SKM-1 (cell line): ENCODE measurements around the gene SLAIN1.
"Not testable (repeated sequence)": the region's sequence is repeated elsewhere in the genome, so short reads cannot be mapped to it uniquely, and the experiment has no call there.

Experiments
- DNase-seq: peaks from one replicate; lab custom pipeline; 2025; ENCODE audit not compliant: unreplicated experiment; lab: John Stamatoyannopoulos, UW

SLAIN1 gene

DNA sequence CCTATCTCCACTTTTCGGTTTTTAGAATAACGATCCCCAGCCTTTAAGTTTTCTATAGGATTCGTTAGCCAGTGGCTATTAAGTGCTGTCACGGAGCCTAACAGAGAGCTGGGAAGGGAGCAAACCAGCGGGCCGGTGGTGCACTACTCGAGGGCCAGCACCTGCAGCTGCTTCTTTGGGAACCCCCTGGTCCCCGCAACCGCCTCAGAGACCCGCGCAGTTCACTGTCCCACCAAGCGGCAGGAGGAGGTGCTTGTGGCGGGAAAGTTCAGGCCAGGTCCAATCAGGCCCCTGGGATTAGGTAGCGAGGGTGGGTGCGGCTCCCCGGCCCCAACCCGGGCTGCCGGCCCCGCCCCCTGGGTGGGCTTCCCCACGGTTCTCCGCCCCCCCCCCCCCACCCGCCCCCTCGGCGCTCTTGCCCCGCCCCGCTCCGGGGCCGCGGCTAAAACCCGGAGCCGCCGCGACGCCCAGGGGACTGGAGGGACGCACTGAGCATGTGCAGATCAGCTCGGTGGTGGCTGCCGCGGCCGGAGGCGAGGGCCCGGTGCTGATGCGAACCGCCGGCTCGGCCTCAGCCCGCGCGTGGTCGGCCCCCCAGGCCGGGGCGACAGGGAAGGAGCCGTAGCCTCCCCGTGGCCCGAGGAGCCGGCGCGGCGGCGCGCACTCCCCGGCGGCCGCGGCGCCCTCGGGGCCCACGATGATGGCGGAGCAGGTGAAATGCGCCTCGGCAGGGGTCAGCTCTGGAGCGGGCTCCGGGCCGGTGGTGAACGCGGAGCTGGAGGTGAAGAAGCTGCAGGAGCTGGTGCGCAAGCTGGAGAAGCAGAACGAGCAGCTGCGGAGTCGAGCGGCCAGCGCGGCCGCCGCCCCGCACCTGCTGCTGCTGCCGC is at the start of gene SLAIN1:
Gene SLAIN1, plus strand, starts transcription at position 471 of the 887 bp plus-strand sequence. Its CDS starts 227 bp downstream, at position 698.
- peak; percentile 70 for DNase-seq

DNA sequence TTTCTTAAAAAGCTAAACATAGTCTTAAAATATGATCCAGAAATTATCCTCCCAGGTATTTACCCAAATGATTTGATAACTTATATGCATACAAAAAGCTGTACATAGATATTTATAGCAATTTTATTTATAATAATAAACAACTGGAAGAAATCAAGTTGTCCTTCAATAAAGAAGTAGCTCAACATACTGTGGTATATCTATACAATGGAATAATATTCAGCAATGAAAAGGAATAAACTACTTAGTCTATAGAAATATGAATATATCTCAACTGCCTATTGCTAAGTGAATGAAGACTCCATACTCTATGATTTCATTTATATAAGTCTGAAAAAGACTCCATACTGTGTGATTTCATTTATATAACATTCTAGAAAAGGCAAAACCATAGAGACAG is 47.1 kb upstream of the SLAIN1 start:
- DNase-seq: no peak

DNA sequence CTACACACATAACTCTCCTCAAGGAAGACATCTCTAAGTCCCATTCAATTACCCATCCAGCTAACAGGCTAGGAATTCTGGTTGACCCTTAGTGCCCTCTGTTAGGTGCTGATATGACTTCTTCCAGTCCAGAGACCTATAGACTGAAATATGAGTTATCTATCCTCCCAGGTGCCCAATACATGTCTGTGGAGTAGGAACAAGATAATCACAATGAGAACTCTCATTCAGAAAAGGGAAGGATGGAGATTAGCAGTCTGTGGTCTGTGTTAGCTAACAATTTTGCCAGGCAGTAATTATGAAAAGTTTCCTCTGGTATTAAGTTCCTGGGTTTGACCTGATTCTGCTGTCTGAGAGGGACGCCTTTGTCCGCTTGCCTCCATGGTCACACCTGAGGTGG is 44.2 kb upstream of the SLAIN1 start:
- DNase-seq: peak; percentile 27

DNA sequence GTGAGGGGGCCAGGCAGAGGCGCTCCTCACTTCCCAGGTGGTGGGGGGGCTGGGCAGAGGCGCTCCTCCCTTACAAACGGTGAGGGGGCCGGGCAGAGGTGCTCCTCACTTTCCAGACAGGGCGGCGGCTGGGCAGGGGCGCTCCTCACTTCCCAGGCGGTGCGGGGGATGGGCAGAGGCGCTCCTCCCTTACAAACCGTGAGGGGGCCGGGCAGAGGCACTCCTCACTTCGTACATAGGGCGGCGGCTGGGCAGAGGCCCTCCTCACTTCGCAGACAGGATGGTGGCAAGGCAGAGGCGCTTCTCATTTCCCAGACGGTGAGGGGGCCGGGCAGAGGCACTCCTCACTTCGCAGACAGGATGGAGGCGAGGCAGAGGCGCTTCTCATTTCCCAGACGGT is 37.5 kb upstream of the SLAIN1 start:
- DNase-seq: not testable (repeated sequence)

DNA sequence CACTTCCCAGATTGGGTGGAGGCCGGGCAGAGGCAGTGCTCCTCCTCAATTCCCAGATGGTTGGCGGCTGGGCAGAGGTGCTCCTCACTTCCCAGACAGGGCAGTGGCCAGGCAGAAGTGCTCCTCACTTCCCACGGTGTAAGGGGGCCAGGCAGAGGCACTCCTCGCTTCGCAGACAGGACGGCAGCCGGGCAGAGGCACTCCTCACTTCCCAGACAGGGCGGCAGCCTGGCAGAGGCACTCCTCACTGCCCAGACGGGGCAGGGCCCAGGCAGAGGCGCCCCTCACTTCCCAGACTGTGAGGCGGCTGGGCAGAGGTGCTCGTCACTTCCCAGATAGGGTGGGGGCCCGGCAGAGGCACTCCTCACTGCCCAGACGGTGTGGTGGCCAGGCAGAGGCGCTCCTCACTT is 36.6 kb upstream of the SLAIN1 start:
- no peak for DNase-seq

DNA sequence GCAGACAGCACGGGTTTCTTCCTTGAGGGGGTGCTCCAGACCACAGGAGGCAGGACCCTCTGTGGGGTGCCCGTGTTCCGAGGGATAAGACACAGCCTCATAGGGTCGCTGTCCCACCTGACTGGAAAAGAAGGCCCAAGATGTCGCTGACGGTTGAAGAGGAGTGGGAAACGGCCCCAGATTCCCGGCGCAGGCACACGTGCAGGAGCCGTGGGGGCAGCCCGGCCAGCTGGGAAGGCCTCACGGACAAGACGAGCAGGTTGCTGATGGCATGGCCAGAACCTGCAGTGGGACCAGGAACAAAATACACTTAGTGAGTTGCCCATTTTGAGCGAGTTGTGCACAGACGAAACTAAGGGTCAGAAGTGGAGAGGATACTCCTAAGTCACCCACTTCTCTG is 35.2 kb upstream of the SLAIN1 start:
- not testable (repeated sequence) for DNase-seq

DNA sequence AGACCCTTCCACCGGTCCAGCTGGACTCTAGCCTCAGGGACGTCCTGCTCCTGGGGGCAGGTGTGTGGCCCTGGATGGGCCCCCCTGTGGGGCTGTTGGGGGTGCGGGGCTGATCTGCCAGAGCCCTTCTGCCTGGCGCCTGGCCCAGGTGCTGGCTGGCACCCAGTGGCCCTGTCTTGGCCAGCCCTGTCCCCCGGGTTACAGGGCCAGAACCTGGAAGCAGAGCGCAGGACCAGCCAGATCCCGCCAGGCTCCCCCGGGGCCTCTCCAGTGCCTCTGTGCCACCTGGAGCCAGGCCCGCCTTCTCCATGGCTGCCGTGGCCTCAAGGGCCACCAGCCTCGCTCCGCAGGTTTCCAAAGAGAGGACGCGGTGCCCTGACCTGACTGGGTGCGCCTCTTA is 34.7 kb upstream of the SLAIN1 start:
- not testable (repeated sequence) for DNase-seq

DNA sequence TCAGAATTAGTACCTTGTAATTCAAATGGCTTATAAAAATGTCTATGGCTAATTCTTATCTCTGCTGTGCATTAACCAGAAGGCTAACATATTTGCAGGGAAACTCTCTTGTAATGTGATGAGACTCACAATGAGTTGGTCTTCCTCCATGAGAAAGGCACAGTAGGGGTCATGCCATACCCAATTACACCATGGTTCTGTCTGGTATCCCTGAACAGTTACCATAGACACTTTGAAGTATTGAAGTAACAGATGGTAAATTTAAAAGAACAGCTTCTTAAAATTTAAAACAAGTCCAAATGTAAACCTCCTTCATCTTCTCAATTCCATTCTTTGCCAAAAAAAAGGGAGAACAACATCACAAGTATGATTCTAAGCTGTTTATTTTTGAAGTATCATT is 22.6 kb upstream of the SLAIN1 start:
- DNase-seq: no peak

DNA sequence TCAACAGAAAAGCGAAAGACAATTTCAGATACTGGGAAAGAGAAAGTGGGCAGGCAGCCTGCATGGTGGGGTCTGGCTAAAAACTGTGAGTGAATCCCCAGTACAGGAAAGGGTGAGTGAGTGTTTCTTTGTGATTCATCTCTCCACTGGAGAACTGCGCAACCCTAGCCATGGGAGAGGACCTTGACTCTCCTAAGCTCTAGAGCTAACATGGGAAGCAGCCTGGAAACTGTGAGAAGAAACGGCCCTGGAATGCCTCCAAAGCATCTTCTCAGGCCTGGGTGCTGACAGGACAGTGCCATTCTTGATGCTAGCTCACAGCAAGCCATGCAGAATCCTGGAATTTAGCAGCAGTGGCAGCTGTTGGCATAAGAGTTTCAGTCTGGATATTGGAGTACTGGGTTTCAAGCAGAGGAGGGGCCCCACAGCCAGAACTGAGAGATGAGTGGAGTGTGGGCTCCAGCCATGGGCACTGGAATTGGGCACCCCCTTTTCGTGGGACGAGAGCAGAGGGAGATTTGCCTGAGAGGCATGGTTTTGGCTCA is 18.7 kb upstream of the SLAIN1 start:
- no peak for DNase-seq

DNA sequence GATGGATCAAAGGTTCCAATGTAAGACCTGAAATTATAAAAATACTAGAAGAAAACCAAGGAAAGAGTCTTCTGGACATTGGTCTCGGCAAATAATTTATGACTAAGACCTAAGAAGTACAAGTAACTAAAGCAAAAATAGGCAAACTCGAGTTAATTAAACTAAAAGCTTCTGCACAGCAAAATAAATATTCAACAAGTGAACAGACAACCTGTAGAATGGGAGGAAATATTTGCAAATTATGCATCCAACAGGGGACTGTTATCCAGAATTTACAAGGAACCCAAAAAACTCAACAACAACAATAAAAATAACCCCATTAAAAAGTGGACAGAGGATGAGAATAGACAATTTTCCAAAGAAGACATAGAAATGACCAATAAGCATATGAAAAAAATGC is 9.7 kb upstream of the SLAIN1 start:
- DNase-seq: no peak

DNA sequence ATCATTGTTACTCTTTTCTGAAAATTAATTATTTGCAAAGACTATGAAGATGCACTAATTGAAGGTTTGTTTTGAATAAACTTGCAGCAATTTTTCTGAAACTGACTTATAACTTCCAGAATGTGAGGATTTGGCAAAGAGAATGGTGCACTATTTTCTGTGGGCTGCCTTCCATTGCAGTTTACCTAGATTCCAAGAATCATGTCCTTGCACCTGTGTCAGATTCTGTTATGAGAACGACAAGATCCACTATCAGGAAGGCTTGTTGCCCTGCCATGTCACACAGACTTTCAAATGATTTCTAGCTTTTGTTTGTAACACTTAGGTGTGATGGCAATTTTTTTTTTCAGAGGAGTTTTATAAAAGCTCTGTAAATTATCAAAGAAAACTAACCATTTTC is 5.6 kb upstream of the SLAIN1 start:
- no peak for DNase-seq

DNA sequence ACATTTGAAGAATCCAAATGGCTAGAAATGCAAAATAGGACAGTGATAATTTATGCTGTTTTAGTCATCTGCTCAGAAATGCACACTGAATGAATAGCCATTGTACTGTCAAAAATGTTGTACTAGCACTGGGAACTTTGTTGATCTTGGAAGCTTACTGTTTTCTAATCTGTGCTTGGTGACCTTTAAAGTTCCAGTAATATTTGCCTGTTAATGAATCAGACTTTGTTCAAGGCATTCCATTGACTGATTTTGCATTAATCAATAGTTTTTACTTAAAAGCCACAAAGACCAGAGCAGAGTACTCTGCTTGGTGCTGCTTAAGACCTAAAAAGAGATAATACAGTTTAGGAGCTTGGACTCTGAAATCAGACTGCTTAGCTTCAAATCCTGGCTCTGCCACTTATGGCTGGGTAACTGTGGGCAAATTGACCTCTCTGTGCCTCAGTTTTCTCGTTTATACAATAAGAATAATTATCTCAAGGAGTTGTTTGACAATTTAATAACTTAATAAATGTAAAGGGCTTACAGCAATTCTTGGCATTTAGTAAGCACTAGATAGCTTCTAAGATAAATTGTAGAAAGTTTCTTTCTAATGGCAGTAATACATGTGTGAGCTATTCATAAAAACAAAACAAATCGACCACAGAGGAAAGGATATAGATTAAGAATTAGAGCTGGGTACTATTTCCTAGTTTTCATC is 4.6 kb upstream of the SLAIN1 start:
- DNase-seq: no peak

DNA sequence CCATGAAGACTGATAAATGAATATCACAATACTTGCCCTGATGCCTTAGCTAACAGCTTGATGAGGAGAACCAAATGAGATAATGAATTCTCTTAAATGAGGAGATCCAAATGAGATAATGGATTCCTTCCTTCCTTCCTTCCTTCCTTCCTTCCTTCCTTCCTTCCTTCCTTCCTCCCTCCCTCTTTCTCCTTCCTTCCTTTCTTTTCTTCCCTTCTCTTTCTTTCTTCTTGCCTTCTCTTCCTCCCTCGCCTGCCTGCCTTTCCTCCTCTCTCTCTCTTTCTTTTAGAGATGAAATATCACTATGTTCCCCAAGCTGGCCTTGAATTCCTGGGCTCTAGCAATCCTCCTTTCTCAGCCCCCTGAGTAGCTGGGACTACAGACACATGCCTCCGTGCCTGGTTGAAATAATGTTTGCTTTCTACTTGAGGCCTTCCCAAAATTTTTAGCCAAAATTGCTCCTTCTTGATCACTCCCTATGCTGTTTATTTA is 4.0 kb upstream of the SLAIN1 start:
- DNase-seq: no peak

DNA sequence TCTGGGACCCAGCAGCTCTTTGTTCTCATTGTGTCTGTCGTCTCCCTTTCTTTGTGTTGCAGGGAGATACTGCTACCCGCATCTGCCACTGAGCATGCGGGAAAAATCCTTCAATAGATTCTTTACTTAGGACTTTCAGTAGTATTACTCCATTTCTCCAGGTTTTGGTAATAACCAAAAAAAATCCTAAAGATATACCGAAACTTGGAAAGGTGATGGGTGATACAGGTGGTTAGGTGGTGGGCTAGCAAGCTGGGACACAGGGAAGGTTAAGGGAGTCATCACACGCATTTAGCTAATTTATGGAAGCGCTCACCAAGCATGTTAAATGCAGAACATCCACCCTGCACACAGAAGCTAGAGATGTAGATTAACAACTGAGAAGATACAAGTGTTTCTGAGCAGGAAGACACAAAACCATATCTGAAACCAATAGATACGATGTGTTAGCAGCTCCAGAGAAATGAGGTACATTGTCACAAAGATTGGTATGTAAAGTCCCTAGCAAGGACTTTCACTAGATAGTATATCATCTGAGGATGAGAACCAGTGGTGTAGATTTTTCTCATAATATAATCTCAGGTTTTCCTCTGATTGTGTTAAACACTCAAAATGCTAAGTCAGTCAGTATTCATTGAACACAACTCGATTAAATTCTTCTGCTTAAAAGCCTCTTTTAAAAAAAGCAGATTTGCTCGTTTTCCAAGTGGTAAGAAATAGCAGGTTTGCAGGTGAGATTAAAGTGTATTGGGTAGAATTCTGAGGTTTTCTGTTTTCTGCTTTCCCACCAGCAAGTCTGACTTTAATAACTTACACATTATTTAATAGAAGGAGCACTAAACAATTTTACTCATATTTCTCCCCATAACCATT is 1.2 kb upstream of the SLAIN1 start:
- no peak for DNase-seq

DNA sequence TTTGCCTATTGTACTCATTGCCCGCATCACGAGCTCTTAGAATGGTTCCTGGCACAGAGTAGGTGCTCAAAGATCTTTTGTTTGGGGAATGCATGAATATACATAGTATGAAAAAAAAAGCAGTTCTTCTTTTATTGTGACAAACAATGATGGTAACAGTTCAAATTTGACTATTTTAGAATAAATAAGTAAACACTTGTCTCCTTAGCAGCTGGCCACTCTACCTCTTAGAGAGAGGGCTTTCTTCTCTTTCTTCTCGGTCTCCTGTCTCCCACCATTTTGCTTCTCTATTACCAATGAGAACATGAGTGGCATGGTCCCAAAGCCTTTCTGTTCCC is 639 bp upstream of the SLAIN1 start:
- no peak for DNase-seq

DNA sequence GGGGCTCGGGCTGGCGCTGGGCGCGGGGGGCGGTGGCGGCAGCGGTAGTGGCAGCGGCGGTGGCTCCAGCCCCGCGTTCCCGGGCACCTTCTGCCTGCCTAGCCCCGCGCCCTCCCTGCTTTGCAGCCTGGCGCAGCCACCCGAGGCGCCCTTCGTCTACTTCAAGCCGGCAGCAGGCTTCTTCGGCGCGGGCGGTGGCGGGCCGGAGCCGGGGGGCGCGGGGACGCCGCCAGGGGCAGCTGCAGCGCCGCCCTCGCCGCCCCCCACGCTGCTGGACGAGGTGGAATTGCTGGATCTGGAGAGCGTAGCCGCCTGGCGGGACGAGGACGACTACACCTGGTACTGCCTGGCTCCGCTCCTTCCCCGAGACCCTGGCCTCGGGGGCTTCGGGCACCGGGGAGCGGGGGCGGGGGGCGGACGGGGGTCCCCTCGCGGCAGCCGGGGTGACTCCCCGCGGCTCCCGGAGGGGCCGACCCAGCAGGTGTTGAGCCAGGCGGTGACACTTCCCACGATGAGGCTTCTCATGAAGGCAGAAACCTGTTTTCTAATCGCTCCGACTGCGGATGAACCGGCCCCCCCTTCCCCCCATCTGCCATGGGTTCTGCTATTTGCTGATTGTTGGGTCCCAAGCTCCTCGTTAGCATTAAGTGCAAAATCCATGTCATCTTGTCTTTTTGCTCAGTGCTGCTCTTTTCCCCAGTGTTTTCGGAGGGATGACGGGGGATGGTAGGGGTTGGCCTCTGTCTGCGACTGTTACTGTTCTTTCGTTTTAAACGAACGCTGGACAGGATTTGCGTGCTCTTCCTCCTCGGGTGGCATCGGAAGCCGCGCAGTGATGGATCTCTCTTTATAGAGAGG is 943 bp downstream of the SLAIN1 start:
- no peak for DNase-seq

DNA sequence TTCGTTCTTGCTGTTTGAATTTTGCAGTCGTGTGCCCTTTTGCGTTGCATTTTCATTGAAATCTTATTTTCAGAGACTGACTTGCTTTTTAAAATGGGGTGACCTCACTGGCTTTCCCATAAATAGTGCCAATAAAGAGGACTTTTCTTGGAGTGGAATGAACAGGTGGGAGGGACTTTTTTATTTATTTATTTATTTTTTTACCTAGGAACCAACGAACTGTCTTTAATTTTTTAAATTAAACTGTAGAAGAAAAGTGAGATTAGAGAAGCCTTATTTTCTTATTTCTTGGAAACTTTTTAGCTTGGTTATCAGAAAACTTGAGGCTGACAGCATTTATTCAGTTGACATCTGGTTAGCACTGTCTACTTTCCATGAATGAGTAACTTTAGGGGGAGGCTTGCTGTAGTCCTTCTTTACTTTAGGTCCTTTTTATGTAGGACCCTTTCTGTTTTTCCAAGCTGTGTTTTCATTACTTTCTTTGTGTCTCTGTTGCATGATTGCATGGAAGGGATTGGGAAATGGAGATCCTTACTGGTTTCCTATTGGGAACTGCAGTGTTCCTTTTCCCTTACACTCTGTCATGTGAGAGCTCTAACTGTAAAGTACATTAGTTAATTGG is 1.7 kb downstream of the SLAIN1 start:
- no peak for DNase-seq

DNA sequence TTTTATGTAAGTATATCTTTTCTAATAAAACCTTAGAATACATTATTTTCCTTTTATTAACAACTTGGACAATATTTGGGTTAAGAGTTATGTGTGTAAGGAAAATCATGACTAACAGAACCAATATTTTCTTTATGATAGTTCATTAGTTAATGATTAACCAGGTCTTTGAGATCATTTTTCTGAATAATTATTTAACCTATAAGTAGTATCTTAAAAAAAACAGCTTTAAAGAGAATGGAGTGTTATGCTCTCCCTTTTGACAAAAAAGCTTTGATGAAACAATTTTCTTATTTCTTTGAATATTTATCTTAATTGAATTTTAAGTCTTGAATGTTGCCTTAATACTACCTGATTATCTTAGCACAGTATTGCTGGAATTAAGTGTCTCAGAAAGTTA is 3.8 kb downstream of the SLAIN1 start:
- no peak for DNase-seq

DNA sequence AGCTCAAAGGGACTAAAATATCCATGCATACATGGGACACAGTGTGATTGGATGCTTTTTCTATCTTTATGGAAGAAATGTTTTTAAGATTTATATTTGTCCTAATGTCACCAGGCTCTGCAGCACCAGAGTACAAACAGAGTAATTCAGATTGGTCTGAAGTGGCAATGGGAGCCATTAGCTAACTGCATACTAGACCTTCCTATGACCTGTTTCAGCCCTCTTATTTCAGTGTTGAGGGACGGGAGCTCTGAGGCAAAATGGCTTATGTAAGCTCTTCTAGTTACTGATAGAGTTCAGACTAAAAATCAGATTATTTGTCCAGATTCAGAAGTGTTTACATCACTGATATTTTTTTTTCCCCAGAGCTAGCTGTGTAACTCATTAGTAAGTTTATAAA is 4.9 kb downstream of the SLAIN1 start:
- no peak for DNase-seq

DNA sequence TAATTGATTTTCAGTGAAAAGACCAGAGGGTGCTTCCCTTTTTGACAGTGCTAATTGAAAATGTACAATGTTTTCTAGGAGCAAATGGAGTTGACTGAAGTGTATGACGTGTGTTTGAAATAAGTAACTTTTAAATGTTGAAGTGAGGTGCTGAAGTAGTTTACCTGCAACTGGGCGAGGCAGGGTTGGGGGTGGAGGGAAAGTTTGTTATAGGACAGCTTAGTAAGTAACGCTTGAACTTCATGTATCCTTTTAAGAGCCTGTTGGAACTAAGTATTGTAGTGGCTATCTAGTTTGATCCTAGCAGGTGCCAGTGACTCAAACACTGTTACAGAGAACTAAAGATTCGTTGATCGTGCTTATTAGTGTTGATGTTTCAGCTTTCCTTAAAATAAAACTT is 5.9 kb downstream of the SLAIN1 start:
- DNase-seq: no peak
